HTR-8/SVneo (cell line): ENCODE measurements around the gene CTBP1.

Experiments
- DNase-seq: peaks from one replicate; pipeline ENCODE4 v3.0.0; 2011; ENCODE audit warnings: low spot score, mixed read lengths; ENCODE audit not compliant: insufficient read length
- FAIRE-seq: peaks from 2 replicates; lab custom pipeline; 2011; peaks lifted over from hg19 to GRCh38; lab: Jason Lieb, UNC

The CTBP1 gene

DNA sequence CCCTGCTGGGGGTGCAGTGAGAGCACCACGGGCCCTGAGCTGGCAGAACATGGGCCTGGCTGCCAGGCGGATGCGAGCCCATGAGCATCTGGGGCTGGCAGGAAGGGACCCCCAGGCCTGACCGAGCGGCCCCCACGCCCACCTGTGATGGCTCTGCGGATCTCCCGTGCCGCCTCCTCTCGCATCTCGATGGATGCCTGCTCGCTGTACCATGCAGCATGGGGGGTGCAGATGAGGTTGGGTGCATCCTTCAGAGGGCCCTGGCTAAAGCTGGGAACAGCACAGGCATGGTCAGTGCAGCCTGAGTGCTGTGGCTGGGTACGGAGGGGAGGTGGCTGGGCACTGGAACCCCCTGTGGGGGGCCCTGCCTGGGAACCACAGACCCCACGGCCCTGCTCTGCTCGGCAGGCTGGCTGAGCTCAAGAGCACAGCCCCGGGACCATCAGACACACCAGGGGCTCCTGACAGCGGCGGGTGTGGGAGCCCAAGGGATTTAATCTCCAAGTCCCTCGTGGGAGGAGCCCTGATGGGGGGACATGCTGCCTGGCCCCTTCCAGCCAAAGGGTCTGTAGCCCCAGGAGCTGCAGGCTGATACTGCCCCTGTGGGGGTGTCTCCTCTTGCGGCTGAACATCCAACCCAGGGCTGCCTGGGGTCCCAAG, 35.5 kb downstream of the CTBP1 start:
- no peak for FAIRE-seq
- no peak for DNase-seq

GRCh38 chr4:1212546-1213335, 36.2 kb downstream of the CTBP1 start:
- FAIRE-seq (no peak), DNase-seq (no peak)

GRCh38 chr4:1211891-1212545, 36.9 kb downstream of the CTBP1 start:
- FAIRE-seq (no peak), DNase-seq (no peak)

- FAIRE-seq = no peak
- DNase-seq = no peak
These were observed 37.6 kb downstream of the CTBP1 start for GRCh38 chr4:1211371-1211770.

DNA sequence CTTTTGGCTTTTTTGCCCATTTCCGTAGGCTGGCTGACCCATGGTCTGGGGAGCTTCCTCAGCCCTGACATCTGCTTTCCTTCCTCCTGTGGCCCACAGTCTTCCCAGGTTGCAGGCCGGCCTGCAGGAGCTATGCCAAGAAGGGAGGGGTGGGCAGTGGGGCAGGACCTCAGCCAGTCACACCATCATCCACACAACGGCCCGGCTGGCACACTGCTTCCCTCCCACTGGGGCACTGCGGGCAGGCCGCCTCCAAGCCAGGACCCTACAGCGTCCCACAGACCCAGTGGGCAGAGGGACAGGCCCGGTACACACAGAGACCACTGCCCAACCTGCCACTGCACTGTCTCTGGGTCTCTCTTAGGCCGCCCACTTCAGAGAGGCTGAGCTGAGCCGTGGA, 38.0 kb downstream of the CTBP1 start:
- no peak for DNase-seq
- no peak for FAIRE-seq

DNA sequence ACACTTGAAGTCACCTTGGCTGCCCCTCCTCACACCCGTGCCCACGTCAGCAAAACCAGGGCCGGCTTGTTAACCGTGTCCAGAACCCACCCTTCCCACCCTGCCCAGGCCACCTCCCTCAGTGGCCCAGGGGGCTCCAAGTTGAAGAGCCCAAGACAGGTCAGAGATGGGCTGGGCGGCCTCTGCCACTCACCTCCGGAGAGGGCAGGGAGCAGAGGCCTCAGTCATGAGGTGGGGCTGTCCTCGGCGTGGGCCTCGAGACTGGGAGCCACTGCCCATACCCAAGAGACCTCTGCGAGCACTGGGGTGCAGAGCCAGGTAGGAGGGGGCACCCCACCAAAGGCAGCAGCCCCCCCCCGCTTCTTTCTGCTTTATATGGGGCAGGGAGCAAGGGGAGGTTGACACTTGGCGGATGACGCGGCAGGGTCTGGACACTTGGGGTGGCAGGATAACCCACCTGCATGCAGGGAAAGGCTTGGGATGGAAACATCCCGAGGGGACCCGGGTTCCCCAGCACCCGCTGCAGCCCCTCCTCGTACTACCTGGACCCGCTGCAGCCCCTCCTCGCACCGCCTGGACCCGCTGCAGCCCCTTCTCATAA, 38.6 kb downstream of the CTBP1 start:
- no peak for DNase-seq
- FAIRE-seq = no peak

GRCh38 chr4:1209821-1210220, 39.1 kb downstream of the CTBP1 start:
- no peak for FAIRE-seq
- no peak for DNase-seq

DNA sequence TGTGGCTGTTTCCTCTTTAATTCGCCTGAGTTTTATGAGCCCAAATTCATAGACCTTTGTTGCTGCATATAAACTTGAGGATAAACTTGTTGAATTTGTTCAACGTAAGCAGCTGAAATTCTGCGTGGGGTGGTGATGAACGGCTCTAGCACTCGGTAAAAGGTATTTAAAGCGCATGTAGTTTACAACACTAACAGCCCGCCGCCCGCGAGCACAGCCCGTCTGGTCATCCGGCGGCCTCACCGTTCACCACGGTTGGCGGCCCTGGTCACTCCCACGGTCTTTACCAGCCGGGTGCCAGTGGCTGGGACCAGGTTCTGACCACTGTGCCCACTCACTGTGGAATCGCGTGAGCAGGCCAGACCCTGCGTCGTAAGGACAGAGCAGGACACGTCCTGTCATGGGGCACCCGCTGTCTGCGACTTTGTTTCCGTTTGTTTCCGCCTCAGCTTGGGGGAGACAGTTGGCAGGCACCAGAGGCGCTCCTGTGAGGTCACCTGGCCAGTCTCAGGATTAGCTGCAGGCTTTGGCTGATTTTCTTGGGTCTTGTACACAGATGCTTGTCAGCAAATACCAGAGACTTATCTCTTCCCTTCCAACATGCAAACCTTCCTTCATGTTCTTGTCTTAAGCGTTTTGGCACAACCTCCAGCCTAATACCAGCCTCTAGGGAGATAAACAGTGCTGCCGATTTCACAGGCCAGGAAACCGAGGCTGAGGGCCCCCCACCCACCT, 39.8 kb downstream of the CTBP1 start:
- DNase-seq (no peak), FAIRE-seq (no peak)

GRCh38 chr4:1208266-1208961, 40.5 kb downstream of the CTBP1 start:
- no peak for DNase-seq

GRCh38 chr4:1207603-1208265, 41.2 kb downstream of the CTBP1 start:
- DNase-seq = no peak

More at GRCh38 chr4:1208266-1208961, 40.5 kb downstream of the CTBP1 start:
- FAIRE-seq = no peak

GRCh38 chr4:1207157-1207470, 41.8 kb downstream of the CTBP1 start:
- FAIRE-seq = no peak
- no peak for DNase-seq

More at GRCh38 chr4:1207603-1208265, 41.2 kb downstream of the CTBP1 start:
- no peak for FAIRE-seq

GRCh38 chr4:1206299-1207156, 42.4 kb downstream of the CTBP1 start:
- DNase-seq (no peak), FAIRE-seq (no peak)

DNA sequence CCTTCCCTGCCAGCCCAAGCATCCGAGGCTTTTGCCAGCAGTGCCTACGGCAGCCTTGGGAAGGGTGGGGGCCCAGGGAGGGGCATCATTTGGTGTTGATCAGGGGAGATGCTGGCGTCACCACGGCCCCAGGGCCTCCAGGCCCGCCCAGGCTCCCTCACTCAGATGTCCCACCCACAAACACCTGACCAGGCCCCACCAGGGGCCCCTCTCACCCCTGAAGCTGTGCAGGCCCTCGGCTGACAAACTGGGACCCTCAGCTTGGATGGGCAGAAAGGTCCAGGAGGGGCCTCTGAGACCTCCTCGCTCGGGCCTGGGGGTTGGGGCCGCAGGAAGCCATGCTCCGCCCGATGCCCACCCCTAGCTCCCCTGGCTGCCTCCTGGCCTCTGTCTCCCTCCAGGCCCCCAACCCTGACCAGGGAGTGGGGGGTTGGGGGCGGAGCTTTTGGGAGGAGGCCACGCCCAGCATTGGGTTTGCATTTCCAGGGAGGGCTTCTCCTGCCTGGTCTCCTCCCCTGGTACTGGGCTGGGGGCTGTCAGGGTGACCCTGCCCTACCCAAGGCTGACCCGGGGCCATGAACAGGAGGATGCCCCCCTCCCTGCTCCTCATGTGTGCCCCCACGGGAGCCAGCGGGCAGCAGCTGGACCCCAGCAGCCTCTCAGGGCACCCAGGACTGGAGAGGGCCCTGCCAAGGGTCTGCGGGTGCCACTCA, 43.2 kb downstream of the CTBP1 start:
- DNase-seq (no peak), FAIRE-seq (no peak)

DNA sequence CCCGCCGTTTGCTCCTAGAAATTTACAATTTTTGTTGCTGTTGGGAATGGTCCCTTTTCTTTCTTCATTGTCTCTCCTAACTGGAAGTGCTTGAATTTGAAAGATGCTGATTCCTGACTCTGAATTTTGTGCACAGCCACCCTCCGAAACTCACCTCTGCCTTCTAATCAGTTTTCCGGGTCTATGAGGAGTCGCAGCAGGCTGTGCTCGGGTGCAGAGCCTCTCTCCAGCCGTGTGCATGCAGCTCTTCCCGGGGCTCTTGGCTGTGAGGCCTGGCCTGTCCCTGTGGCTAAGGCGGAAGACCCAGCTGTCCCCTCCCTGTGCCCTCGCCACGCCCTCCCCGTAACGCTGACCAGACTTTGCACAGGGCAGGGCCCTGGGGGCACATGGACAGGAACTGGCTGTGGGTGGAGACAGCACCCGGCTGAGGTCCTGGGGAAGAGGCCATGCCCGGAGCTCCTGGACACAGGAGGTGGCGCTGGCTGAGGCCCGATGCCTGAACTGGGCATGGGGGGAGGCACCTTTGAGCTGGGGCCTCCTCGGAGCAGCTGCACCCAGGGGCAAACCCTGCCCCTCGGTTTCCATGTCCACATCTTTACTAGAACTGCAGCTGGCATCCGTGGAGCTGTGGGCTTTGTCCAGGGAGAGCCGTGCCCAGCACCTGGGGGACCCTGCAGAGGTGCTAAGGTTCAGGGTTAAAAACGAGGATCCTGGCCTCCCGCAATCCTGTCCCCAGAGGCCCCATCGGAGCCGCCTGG, 43.9 kb downstream of the CTBP1 start:
- DNase-seq (no peak), FAIRE-seq (no peak)

DNA sequence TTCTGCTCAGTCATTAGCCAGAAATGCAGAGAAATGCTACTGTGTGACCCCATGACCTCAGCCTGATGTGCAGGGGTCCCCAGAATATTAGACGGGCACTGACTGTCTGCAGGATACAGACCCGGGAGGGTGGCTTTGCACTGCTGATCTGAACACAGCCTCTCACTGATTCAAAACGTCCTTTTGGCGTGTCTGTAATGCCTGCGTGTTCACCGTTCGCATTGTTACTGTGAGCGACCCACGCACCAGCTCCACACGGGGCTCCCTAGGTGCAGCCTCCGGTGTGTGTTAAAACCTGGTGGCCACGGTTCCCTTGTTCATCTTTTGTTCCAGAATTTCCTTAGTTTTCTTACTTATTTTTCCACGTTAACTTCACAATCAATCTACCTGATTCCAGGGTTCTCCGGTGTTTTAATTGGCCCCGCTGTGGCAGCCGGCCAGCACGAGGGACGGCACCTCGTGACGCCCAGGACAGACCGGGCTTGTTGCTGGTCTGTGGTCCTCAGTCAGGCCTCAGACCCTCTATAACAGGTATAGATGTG, 44.6 kb downstream of the CTBP1 start:
- no peak for FAIRE-seq
- DNase-seq = no peak

DNA sequence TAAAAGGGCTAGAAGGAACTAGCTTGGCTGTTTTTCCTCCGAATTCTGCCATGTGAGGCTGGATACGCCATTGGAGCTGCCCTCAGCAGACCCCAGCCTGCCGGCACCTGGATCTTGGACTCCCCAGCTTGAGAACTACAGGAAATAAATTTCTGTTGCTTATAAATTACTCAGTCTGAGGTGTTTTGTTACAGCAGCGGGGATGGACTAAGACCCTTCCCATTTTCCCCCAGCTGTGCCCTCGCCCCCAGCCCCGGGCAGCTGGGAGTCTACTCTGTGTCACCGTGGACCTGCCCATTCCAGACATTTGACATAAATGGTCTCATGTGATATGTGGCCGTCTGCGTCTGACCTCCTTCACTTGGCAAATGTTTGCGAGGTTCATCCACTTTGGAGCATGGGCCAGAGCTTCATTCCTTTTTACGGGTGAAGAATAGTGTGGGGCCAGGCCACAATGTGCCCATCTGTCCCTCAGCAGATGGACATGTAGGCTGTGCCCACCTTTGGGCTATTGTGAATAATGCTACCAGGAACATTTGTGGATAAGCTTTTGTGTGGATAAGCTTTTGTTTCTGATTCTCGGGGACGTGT, 45.8 kb downstream of the CTBP1 start:
- FAIRE-seq = no peak
- DNase-seq = no peak
